Measurements from ENCODE around the gene GPR142. TPM values are rescaled to one million over a fixed set of nuclear protein-coding genes. Genes with fewer than 3 reads are reported as not detected.

Gene GPR142
- total and polyA plus RNA-seq, 2 of the 8 experiments (the other 6 are each of a cell fraction or from before 2014, with no cell fraction given): 0.05 TPM; not detected in 1

- Histone ChIP-seq H3K23ac (ENCODE audit: insufficient read length) (no peak overlapping the region), H3K79me1 (ENCODE audit: low read depth, low read length) (no peaks in the 10 kb centered on the region), H3K56ac (replicated peaks; ENCODE audit: insufficient read length, low read depth, low read length) (no peak overlapping the region), H2BK5ac (ENCODE audit: low read depth, low read length) (peak overlapping the region; percentile 37; the same call in 1 of the 2 replicates), H3K79me2 (ENCODE audit: control insufficient read depth in 1 of 2, insufficient read depth in 2 of 2, low read length in 2 of 2) (no peaks in the 10 kb centered on the region), H3K27me3 (replicated peaks in 1 of 4; ENCODE audit: control insufficient read depth in 3 of 4, extremely low read depth in 1 of 4, insufficient read depth in 3 of 4, low read length in 3 of 4) (no peaks in the 10 kb centered on the region), H3K4me3 (ENCODE audit: extremely low read depth in 1 of 4, insufficient read depth in 2 of 4, low read depth in 3 of 4, low read length in 4 of 4) (peak overlapping the region in 1 of 4 experiments; percentile 37; a peak in 3 of 8 replicates), H2BK12ac (ENCODE audit: low read depth, low read length) (peak overlapping the region; percentile 83; the same call in 1 of the 2 replicates), H3K4me1 (replicated peaks in 1 of 4; ENCODE audit: control insufficient read depth in 3 of 4, insufficient read depth in 4 of 4, low read length in 3 of 4) (peaks cover 3 to 17% (median 14%) of the 10 kb centered on the region in 4 experiments), H2BK120ac (replicated peaks; ENCODE audit: low read depth, low read length) (peak overlapping the region; percentile 55), H2AFZ (ENCODE audit: low read length) (0 out of 2 replicates have a peak overlapping the region, but pooled peaks have one; percentile 88), H4K8ac (ENCODE audit: extremely low read depth, insufficient read depth, low read length) (no peak overlapping the region), H3K36me3 (ENCODE audit: control insufficient read depth in 2 of 4, insufficient read depth in 4 of 4, low read length in 3 of 4) (no peaks in the 10 kb centered on the region), H4K5ac (ENCODE audit: insufficient read length, low read depth, low read length) (peak overlapping the region; percentile 35), H2BK15ac (ENCODE audit: low read length) (0 out of 2 replicates have a peak overlapping the region, but pooled peaks have one; percentile 61), H4K20me1 (replicated peaks in 1 of 2; ENCODE audit: control insufficient read depth in 1 of 2, insufficient read depth in 2 of 2, low read length in 2 of 2) (no peaks in the 10 kb centered on the region), H4K91ac (replicated peaks; ENCODE audit: insufficient read length, low read length) (peak overlapping the region; percentile 52), H2BK20ac (ENCODE audit: low read length) (peak overlapping the region; percentile 90), H3K4me2 (ENCODE audit: insufficient read depth in 1 of 2, low read depth in 2 of 2, low read length in 2 of 2) (peak overlapping the region; percentile 55 to 58), H3K18ac (ENCODE audit: extremely low read depth, low read length) (peak overlapping the region; percentile 42; the same call in 1 of the 2 replicates), H3K9ac (replicated peaks in 1 of 4; ENCODE audit: extremely low read depth in 1 of 4, low read depth in 3 of 4, low read length in 3 of 4) (no peak overlapping the region), H3K4ac (replicated peaks; ENCODE audit: insufficient read length, low read depth, low read length) (peak overlapping the region; percentile 36), H3K9me3 (ENCODE audit: insufficient read depth in 2 of 2, low read depth in 1 of 2, low read length in 1 of 2) (no peaks in the 10 kb centered on the region), H3K14ac (ENCODE audit: insufficient read length) (no peak overlapping the region), H3K23me2 (ENCODE audit: low read depth, low read length) (no peaks in the 10 kb centered on the region; the same call in 1 of the 2 replicates), H2AK5ac (ENCODE audit: low read depth, low read length) (peak overlapping the region; percentile 70; the same call in 1 of the 2 replicates), H3K27ac (ENCODE audit: low read depth, low read length) (no peak overlapping the region)
- no peak for FAIRE-seq
- 66% methylated on average over 10 of the region's 12 CpGs; no CpG with 5 or more reads in 1 of the 2 experiments for WGBS, 2 experiments (ENCODE audit: extremely low coverage in 1 of 2, insufficient coverage in 1 of 2, insufficient read length in 1 of 2, insufficient replicate concordance in 2 of 2, low coverage in 1 of 2, low lambda C conversion rate in 2 of 2, missing lambda C conversion rate in 1 of 2)
- ChIA-PET POLR2A (ENCODE audit: partially characterized antibody) (interaction anchor here (0.7 to 1.2 kb wide), 4 partner anchors 9 to 48 kb away, joined by 3 to 6 read pairs (median 3); no protein-coding TSS in a partner anchor), CTCF (ENCODE audit: partially characterized antibody) (interaction anchor here (0.7 to 7.4 kb wide), 16 partner anchors 8 to 163 kb away, joined by 3 to 47 read pairs (median 4); no protein-coding TSS in a partner anchor)
- no peak for DNase-seq (ENCODE audit: low read depth in 1 of 2, low spot score in 2 of 2)
- no peak for TF ChIP-seq POU5F1 (IDR thresholded peaks at IDR 0.05; ENCODE audit: low read depth, low read length)
- TF ChIP-seq CHD2 (IDR thresholded peaks at IDR 0.05; ENCODE audit: low read length): no peak
- TF ChIP-seq FOSL1 (IDR thresholded peaks at IDR 0.05; ENCODE audit: insufficient read depth, low read depth, low read length): no peak
- TF ChIP-seq CEBPB (IDR thresholded peaks at IDR 0.05; ENCODE audit: low read depth, low read length): no peak
- TF ChIP-seq SIX5 (IDR thresholded peaks at IDR 0.05; ENCODE audit: low read depth, low read length): no peak
- no peak for TF ChIP-seq TEAD4 (IDR thresholded peaks at IDR 0.05; ENCODE audit: low read depth, low read length)
- no peak for TF ChIP-seq CHD1 (IDR thresholded peaks at IDR 0.05; ENCODE audit: low read depth, low read length)
- no peak for TF ChIP-seq RXRA (IDR thresholded peaks at IDR 0.05; ENCODE audit: insufficient read depth, low read depth, low read length)
- TF ChIP-seq RAD21 (IDR thresholded peaks at IDR 0.05 in 1 of 2, conservative IDR thresholded peaks at IDR 0.05 in 1 of 2; ENCODE audit: low read depth in 2 of 2, low read length in 2 of 2): no peak
- no peak for TF ChIP-seq CTBP2 (IDR thresholded peaks at IDR 0.05; ENCODE audit: borderline replicate concordance, insufficient read depth, insufficient read length, low read length)
- no peak for TF ChIP-seq JUND (IDR thresholded peaks at IDR 0.05; ENCODE audit: low read length)
- TF ChIP-seq SAP30 (IDR thresholded peaks at IDR 0.05; ENCODE audit: insufficient read depth, insufficient replicate concordance, low read length): no peak
Measured at GRCh38 chr17:74403512-74404137, 36.3 kb downstream of the GPR142 start.

All from H1 (cell line).